SU-DHL-6 (cell line): ENCODE measurements around the gene LRRC4B.

Source experiments
- H2AFZ ChIP-seq: fragments of 200-600 bp; sonication (generic); 2 replicates; pipeline ENCODE4 v1.6.1; 2014; ENCODE audit warnings: low read depth, mild to moderate bottlenecking, moderate library complexity, mixed read lengths, antibody characterized with exemption, low read length; ENCODE audit not compliant: severe bottlenecking
- H3F3A ChIP-seq: fragments of 200-600 bp; shearing (Covaris generic); 2 replicates; pipeline ENCODE4 v1.6.0; 2016; ENCODE audit warnings: antibody characterized with exemption, mild to moderate bottlenecking; ENCODE audit not compliant: insufficient read depth
- H3K27ac ChIP-seq: fragments of 200-600 bp; sonication (generic); 2 replicates; pipeline ENCODE4 v1.5.1; 2016; ENCODE audit warnings: low read depth, mild to moderate bottlenecking, low read length, moderate library complexity, mixed read lengths
- H3K27me3 ChIP-seq: fragments of 200-600 bp; sonication (generic), shearing (Covaris generic); 2 replicates; pipeline ENCODE4 v1.6.0; 2014; ENCODE audit warnings: mild to moderate bottlenecking, low read length
- H3K36me3 ChIP-seq: fragments of 200-600 bp; sonication (generic); 2 replicates; pipeline ENCODE4 v1.6.1; 2014; ENCODE audit warnings: mild to moderate bottlenecking, low read length, mixed read lengths
- H3K4me2 ChIP-seq: fragments of 300-600, 200-600 bp; shearing (Covaris generic), sonication (generic); 2 replicates; pipeline ENCODE4 v1.6.0; 2014; ENCODE audit warnings: low read length, low read depth, mild to moderate bottlenecking; ENCODE audit not compliant: poor library complexity, severe bottlenecking
- H3K4me3 ChIP-seq: fragments of 200-600 bp; sonication (generic); 2 replicates; pipeline ENCODE4 v1.5.1; 2014; ENCODE audit warnings: antibody characterized with exemption, low read length, mild to moderate bottlenecking, mixed read lengths; ENCODE audit not compliant: insufficient read depth, poor library complexity, severe bottlenecking
- H3K79me2 ChIP-seq: fragments of 200-600 bp; sonication (generic); 2 replicates; pipeline ENCODE4 v1.6.1; 2014; ENCODE audit warnings: mild to moderate bottlenecking, low read length, moderate library complexity; ENCODE audit not compliant: insufficient read depth
- H3K9ac ChIP-seq: fragments of 200-600 bp; sonication (generic); 2 replicates; pipeline ENCODE4 v1.7.0; 2014; ENCODE audit warnings: mild to moderate bottlenecking, low read length
- H3K9me2 ChIP-seq: fragments of 200-600 bp; sonication (generic); replicated peaks from 2 replicates; pipeline ENCODE4 v1.6.1; 2014; ENCODE audit warnings: low read length; ENCODE audit not compliant: insufficient read depth
- H3K9me3 ChIP-seq: fragments of 200-600 bp; sonication (generic); 2 replicates; pipeline ENCODE4 v1.6.1; 2014; ENCODE audit warnings: low read length, mixed read lengths; ENCODE audit not compliant: insufficient read depth
- H4K20me1 ChIP-seq: fragments of 200-600 bp; sonication (generic); 2 replicates; pipeline ENCODE4 v1.6.1; 2014; ENCODE audit warnings: low read depth, mild to moderate bottlenecking, antibody characterized with exemption, low read length, moderate library complexity, mixed read lengths
- EZH2phosphoT487 ChIP-seq: fragments of 200-600 bp; sonication (generic), shearing (Covaris generic); conservative IDR thresholded peaks from 2 replicates; pipeline ENCODE4 v1.6.1; 2018; ENCODE audit warnings: mild to moderate bottlenecking, antibody characterized with exemption, low read length, moderate library complexity, mixed read lengths
- TF ChIP-seq, protein P1 (sequence below): fragments of 200-600 bp; sonication (generic); IDR thresholded peaks from one replicate; pipeline ENCODE4 v1.5.1; 2017; ENCODE audit warnings: antibody characterized with exemption, mild to moderate bottlenecking, low read length, moderate library complexity; ENCODE audit not compliant: insufficient read depth, poor library complexity, severe bottlenecking

The LRRC4B gene

DNA sequence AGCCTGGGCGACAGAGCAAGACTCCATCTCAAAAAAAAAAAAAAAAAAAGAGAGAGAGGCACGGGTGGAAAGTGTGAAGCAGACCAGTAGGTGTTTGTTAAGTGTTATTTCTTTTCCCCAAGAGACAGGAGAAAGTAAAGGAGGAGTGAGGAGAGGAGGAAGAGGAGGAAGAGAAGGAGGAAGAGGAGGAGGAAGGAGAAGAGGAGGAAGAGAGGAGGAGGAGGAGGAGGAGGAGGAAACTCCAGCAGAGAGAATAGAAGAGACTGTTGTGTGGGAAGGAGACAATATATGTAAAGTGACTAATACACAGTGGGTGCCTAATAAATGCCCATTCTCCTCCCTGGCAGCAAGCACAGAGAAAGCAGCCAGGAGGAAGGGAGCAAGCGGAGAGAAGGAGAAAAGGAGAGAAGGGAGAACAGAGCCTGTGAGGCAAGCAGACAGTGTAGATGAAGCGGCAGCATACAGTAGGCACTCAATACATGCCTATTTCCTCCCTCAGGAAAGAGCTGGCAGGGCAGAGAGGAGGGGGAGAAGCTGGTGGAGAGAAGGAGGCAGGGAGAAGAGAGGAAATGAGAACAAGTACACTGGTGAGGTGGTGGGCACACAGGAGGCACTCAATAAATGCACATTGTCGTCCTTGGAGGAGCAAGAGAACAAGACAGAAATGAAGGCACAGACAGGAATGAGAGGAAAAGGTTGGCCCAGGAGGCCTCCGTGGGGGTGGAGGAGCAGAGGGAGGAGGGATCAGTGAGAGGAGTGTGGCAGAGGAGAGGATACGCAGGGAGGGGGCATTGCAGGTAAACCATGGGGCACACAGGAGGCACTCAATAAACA, 73.8 kb downstream of the LRRC4B start:
- H3K27ac ChIP-seq = no peak overlapping the region
- H3K9me3 ChIP-seq = no peaks in the 10 kb centered on the region
- H4K20me1 ChIP-seq = no peaks in the 10 kb centered on the region
- no peak overlapping the region for H3K4me2 ChIP-seq
- no peak for TF ChIP-seq EZH2phosphoT487
- TF ChIP-seq, protein P1, sequence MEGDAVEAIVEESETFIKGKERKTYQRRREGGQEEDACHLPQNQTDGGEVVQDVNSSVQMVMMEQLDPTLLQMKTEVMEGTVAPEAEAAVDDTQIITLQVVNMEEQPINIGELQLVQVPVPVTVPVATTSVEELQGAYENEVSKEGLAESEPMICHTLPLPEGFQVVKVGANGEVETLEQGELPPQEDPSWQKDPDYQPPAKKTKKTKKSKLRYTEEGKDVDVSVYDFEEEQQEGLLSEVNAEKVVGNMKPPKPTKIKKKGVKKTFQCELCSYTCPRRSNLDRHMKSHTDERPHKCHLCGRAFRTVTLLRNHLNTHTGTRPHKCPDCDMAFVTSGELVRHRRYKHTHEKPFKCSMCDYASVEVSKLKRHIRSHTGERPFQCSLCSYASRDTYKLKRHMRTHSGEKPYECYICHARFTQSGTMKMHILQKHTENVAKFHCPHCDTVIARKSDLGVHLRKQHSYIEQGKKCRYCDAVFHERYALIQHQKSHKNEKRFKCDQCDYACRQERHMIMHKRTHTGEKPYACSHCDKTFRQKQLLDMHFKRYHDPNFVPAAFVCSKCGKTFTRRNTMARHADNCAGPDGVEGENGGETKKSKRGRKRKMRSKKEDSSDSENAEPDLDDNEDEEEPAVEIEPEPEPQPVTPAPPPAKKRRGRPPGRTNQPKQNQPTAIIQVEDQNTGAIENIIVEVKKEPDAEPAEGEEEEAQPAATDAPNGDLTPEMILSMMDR = no peak
- no peaks in the 10 kb centered on the region for H3F3A ChIP-seq
- H2AFZ ChIP-seq = no peak overlapping the region
- no peaks in the 10 kb centered on the region for H3K27me3 ChIP-seq
- H3K36me3 ChIP-seq = no peaks in the 10 kb centered on the region
- H3K4me3 ChIP-seq = no peak overlapping the region
- H3K79me2 ChIP-seq = no peaks in the 10 kb centered on the region
- H3K9ac ChIP-seq = no peak overlapping the region
- no peaks in the 10 kb centered on the region for H3K9me2 ChIP-seq

GRCh38 chr19:50493171-50493570, 75.1 kb downstream of the LRRC4B start:
- no peaks in the 10 kb centered on the region for H3K9me2 ChIP-seq
- H3K9me3 ChIP-seq = no peaks in the 10 kb centered on the region
- H3K4me3 ChIP-seq = no peak overlapping the region
- TF ChIP-seq EZH2phosphoT487 = no peak
- TF ChIP-seq, protein P1 = no peak
- H3K36me3 ChIP-seq = no peaks in the 10 kb centered on the region
- H3K27me3 ChIP-seq = no peaks in the 10 kb centered on the region
- no peak overlapping the region for H3K27ac ChIP-seq
- H3K9ac ChIP-seq = no peak overlapping the region
- H3F3A ChIP-seq = no peaks in the 10 kb centered on the region
- H2AFZ ChIP-seq = no peak overlapping the region
- no peak overlapping the region for H3K4me2 ChIP-seq
- no peaks in the 10 kb centered on the region for H3K79me2 ChIP-seq
- no peaks in the 10 kb centered on the region for H4K20me1 ChIP-seq

DNA sequence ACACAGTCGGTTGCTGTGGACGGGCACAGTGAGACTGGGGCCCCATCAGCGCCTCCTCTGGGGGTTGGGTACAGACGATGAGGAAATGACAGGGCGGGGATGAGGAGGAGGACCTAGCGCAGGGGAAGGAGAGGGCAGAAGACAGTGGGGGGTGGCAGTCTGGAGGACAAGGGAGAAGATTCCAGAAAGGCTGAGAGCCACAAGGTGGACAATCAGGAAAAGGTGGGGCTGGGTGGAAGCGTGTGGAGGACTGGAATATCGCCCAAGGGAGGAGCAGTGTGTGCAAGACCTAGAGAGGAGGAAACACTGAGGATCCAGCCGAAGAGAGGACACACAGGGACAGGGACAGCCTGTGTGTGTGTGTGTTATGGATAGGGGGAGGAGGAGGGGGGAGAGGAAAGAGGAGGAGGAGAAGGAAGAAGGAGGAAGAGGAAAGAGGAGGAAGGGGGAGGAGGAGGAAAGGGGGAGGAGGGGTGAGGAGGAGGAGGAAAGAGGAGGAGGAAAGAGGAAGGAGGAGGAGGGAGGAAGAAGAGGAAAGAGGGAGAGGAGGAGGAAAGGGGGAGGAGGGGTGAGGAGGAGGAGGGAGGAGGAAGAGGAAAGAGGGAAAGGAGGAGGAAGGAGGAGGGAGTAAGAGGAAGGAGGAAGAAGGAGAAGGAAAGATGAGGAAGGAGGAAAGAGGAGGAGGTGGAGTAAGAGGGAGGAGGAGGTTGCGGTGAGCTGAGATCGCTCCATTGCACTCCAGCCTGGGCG, 75.8 kb downstream of the LRRC4B start:
- Histone ChIP-seq H2AFZ (no peak overlapping the region), H3K4me3 (no peak overlapping the region), H3F3A (no peaks in the 10 kb centered on the region), H3K9me3 (no peaks in the 10 kb centered on the region), H3K36me3 (no peaks in the 10 kb centered on the region), H3K9ac (no peak overlapping the region), H3K4me2 (no peak overlapping the region), H3K9me2 (no peaks in the 10 kb centered on the region), H3K27ac (no peak overlapping the region), H4K20me1 (no peaks in the 10 kb centered on the region), H3K27me3 (no peaks in the 10 kb centered on the region), H3K79me2 (no peaks in the 10 kb centered on the region)
- TF ChIP-seq, protein P1 = no peak
